Stimulated activated CD8-positive, alpha-beta memory T cell treated with anti-CD3 and anti-CD28 coated beads, Interleukin-2, amount 100 ng/mL, for 1 hour (primary cell): ENCODE measurements around the gene SIDT2.
"Not testable (repeated sequence)": the region's sequence is repeated elsewhere in the genome, so short reads cannot be mapped to it uniquely, and the experiment has no call there.

Experiments
- DNase-seq, 2 donors: peaks; one replicate each; pipeline ENCODE4 v3.0.0-alpha.2; 2020; ENCODE audit warnings: low read depth in 2 of 2

SIDT2 gene

DNA sequence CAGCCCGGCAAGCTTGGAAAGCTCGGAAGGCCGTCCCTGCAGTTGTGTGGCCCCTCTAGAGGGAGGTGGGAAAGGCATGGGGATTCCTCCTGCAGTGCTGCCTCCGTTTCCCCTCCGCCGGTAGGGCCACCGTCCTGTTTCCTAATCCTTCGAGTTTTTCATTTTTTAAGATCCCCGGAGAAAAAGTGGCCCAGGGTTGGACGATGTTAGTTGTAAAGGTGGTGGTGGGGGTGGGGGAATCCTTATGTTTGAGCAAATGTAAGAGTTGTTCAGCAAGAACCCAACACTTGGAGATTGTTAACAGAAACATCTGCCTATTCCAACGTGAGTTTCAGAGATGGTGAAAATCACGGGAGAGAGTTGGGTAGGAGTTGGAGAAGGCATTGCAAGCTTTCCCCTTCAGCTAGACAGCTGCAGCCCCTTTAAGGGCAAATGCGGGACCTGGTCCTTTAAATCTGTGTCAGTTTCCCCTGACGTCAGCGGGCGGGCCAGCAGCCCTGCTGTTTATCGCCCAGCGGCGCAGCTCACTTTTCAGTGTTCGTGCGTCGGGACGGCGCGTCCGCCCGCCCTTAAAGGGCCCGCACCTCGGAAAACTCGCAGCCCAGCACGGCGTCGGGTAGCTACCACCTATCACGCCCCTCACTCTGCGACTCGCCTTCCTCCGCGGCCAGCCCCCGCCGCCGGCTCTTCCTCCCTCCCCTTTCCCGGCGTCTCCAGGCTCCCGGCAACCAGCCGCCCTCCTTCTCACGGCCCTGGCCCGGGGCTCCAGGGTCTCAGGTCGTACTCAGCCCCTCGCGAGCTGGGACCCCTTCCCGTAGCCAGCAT, at the start of gene SIDT2:
SIDT2 (plus strand) TSS at position 534 of the 825 bp plus-strand sequence. CDS start 521 bp downstream, outside the sequence.
- peak; percentile 72 to 81 for DNase-seq

DNA sequence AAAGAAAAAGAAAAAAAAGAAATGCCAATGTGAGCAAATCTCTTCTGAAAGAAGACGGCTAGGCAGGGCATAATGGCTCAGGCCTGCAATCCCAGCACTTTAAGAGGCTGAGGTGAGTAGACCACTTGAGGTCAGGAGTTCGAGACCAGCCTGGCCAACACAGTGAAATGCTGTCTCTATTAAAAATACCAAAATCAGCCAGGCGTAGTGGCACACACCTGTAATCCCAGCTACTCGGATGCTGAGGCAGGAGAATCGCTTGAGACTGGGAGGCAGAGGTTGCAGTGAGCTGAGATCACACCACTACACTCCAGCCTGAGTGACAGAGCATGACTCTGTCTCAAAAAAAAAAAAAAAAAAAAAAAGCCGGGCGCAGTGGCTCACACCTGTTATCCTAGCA, 48.1 kb upstream of the SIDT2 start:
- DNase-seq = not testable (repeated sequence)

DNA sequence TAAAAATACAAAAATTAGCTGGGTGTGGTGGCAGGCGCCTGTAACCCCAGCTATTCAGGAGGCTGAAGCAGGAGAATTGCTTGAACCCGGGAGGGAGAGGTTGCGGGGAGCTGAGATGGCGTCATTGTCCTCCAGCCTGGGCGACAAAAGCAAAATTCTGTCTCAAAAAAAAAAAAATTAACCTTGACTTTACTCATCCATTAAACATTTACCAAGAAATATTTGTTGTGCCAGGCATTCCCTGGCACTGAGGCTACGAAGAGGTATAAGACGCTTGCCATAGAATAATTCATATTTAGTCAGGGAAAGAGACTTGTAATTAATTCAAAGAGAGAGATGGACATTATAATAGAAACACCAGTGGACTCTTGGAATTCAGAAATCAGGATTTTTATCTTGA, 47.7 kb upstream of the SIDT2 start:
- no peak for DNase-seq

DNA sequence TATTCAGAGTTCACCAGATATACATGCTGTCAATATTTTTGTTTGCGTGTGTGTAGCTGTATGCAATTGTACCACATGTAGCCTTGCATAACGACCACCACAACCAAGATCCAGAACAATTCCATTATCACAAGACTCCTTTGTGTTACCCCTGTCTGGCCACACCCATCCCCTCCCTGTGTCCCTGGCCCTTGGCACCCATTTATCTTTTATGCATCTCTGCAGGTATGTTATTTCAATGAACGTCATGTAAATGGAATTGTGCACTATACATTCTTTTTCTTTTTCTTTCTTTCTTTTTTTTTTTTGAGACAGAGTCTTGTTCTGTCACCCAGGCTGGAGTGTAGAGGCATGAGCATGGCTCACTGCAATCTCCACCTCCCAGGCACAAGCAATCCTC, 44.1 kb upstream of the SIDT2 start:
- DNase-seq = no peak

DNA sequence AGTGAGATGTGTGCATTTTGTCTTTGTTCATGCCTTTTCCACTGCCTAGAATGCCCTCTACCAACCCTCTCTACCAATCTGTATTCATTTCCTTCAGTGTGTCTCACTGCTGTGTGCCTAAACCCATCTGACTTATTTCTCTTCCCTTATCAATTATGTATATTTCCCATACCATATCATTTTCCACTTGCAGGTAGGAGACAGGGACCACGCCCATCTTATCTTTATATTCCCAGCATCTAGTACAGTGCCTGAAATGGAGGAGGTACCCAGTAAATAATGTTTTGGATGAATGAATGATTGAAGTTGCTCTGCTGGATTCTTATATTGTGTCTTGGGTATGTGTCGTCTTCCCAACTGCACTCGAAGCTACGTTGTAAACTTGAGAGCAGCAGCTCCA, 43.6 kb upstream of the SIDT2 start:
- DNase-seq = not testable (repeated sequence)

GRCh38 chr11:117137223-117138086, 41.1 kb upstream of the SIDT2 start:
- DNase-seq = not testable (repeated sequence)

GRCh38 chr11:117143390-117143789, 35.2 kb upstream of the SIDT2 start:
- DNase-seq = no peak

- peak; percentile 86 to 92 for DNase-seq
Measured at GRCh38 chr11:117143871-117144476, 34.6 kb upstream of the SIDT2 start, which contains the start of gene PAFAH1B2. TSS of gene PAFAH1B2 (plus strand) at chr11:117144287. CDS start at chr11:117152448, 8,161 bp downstream.

DNA sequence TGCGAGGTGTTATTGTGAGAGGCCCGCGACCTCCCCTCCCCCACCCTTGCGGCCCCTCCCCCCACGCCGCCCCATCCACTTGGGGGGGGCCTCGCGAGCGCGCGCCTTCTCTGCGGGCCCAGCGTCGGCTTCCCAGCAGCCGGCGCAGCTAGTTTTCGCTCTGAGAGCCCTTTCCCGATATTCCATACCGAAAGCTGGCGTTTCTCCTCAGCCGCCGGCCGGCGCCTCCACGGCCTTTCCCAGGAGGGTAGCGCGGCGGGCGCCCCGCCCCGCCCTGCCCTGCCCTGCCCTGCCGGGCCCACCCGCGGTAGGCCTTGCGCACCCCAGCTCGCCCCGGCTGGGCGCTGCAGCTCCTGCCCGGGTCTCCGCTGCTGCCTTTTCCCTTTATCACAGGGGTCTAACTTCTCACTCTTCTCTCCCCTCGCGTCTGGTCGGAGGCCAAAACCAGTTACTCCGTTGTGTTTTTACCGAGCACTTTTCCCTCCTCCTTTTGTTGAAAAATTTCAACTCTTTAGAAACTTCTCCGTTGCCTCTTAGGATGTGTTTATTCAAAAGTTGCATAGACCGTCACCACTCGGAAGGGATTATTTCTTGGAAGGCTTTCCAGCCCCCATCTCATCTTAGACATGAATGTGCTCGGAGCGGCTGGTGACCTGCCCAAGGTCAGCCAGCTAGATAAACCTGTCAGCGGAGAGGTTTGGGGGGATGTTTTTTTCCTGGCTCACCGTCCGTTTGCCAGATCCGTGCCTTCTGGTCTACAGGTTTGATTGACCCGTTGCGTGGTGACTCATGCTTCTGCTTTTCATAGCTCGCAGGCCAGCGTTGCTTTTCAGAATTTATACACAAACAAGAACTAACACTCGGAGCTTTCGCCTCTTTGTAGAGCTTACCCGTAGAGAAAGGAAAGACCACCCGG, 33.8 kb upstream of the SIDT2 start:
- peak in 1 of 2 donors; percentile 9 for DNase-seq

- no peak for DNase-seq
Measured at GRCh38 chr11:117145393-117145761, 33.2 kb upstream of the SIDT2 start.

DNA sequence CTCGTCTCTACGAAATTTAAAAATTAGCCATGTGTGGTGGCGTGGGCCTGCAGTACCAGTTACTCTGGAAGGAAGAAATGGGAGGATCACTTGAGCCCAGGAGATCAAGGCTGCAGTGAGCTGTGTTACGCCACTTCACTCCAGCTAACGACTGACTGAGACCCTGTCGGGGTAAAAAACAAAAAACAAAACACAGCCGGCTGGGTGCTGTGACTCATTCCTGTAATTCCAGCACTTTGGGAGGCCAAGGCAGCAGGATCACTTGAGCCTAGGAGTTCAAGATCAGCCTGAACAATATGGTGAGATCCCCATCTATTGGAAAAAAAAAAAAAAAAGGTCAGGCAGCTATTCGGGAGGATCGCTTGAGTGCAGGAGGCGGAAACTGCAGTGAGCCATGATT, 32.0 kb upstream of the SIDT2 start:
- no peak for DNase-seq

DNA sequence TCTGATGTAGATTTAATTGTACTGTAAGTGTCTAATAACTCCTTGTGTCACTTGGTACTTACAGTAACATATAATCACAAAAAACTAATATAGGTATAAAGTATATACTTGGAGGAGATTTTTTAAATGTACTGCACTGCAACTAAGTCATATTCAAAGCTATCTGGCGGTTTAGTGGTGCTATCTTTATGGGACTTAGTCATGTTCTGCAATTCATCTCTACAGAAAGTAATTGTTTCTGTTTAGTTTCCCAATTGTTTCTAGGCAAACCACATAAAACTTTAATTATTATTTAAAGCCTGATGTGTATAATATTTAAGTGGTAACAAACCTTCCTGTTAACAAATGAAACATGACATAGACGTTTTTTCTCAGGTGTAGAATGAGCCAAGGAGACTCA, 26.5 kb upstream of the SIDT2 start:
- no peak for DNase-seq

DNA sequence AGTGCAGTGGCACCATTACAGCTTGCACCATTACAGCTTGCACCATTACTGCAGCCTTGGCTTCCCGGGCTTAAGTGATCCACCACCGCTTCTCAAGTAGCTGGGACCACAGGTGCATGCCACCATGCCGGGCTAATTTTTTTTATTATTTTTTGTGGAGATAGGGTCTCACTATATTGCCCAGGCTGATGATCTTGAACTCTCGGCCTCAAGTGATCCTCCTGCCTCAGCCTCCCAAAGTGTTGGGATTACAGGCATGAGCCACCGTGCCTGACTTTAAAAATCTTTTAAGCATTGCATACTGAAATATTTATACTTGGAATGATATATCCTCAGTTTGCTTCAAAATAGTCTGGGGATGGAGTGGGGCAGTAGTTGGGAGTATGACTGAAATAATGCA, 24.1 kb upstream of the SIDT2 start:
- no peak for DNase-seq

DNA sequence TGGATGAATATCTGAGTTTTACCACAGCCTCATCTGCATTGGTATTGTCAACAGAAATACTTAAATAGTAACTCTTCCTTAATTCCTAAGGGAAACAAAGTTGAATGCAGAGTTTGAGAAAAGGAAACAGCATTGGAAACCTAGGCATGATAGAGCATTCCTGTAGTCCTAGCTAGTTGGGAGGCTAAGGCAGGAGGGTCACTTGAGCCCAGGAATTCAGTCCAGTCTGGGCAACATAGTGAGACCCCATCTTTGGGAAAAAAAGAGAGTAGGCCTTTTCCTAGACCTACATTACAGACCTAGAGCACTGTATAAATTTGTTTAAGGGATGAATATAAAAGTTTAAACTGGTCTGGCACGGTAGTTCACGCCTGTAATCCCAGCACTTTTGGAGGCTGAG, 21.0 kb upstream of the SIDT2 start:
- no peak for DNase-seq

GRCh38 chr11:117159892-117160291, 18.7 kb upstream of the SIDT2 start:
- no peak for DNase-seq

DNA sequence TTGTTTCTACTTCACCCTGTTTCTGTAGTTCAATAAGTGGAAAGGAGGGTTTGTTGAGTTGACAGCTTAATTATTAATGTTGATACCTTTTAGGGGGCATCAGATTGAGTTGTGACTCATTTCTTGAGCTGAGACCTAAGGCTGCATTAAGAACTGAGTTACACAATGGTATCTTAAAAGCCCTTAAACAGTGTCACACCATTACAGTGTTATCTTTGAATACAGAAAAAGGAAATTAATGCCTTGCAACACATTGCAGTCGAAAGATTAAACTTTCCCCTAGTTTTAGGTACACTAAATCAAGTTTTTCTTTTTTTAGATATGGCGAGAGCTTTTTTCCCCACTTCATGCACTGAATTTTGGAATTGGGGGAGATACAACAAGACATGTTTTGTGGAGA, 17.7 kb upstream of the SIDT2 start:
- DNase-seq = no peak

GRCh38 chr11:117166491-117166890, 12.1 kb upstream of the SIDT2 start:
- DNase-seq = no peak

DNA sequence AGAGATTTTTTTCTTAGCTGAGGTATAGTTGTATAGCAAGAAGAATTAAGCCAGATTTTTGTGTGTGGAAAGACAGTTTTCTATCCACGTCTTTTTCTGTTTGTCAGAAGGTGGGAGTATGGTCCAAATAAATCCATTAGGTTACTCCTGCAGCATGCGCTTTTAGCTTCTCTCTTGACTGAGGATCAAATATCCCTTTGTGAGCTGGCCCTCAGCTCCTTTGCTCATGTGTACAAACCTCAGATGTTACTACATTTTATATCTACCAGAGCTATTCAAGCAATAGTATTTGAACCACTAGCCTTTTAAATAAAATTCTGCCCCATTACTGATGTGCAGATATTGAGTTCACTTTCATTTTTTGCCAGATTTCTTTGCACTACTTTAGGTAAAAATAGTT, 8.8 kb upstream of the SIDT2 start:
- DNase-seq = no peak

- no peak for DNase-seq
Measured at GRCh38 chr11:117170210-117170609, 8.3 kb upstream of the SIDT2 start.

- DNase-seq = no peak
Measured at GRCh38 chr11:117171007-117171403, 7.5 kb upstream of the SIDT2 start.

DNA sequence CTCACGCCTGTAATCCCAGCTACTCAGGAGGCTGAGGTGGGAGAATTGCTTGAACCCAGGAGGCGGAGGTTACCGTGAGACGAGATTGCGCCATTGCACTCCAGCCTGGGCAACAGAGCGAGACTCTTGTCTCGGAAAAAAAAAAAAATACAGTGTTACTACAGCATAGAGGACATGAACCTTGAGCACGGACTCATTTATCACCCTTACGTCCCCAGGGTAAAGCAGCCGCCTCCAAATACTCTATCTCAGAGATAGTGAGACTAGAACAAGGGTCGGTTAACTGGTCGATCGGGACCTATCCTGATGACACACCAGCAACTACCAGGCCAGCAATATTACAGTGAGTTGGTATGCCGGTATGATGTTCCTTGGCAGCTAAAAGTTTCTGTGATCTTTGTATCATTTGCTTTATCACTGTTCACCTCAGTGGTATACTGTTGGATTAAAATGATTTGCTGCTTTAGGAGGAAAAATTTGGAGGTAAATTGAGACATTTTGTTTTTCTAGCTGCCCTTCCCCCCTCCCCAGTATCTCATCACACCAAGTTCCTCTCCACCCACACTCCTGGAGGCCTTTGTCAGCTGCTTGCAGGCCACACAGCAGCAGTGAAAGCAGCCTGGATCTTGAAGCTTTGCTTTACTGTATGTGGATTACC, 7.0 kb upstream of the SIDT2 start:
- no peak for DNase-seq
